Measurements from ENCODE around the gene PACS1.

- TF ChIP-seq POLR2A (IDR thresholded peaks at IDR 0.05) (no peak), POLR2AphosphoS5 (IDR thresholded peaks at IDR 0.05) (no peak)
- TF ChIP-seq, protein P1, sequence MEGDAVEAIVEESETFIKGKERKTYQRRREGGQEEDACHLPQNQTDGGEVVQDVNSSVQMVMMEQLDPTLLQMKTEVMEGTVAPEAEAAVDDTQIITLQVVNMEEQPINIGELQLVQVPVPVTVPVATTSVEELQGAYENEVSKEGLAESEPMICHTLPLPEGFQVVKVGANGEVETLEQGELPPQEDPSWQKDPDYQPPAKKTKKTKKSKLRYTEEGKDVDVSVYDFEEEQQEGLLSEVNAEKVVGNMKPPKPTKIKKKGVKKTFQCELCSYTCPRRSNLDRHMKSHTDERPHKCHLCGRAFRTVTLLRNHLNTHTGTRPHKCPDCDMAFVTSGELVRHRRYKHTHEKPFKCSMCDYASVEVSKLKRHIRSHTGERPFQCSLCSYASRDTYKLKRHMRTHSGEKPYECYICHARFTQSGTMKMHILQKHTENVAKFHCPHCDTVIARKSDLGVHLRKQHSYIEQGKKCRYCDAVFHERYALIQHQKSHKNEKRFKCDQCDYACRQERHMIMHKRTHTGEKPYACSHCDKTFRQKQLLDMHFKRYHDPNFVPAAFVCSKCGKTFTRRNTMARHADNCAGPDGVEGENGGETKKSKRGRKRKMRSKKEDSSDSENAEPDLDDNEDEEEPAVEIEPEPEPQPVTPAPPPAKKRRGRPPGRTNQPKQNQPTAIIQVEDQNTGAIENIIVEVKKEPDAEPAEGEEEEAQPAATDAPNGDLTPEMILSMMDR (IDR thresholded peaks at IDR 0.05): no peak
These were observed 194.3 kb downstream of the PACS1 start for GRCh38 chr11:66264383-66264782.

Data from breast epithelium (tissue), 3 donors.